Osteocyte (in vitro differentiated cells): ENCODE data around the gene CLDN1. TPM values are rescaled to one million over a fixed set of nuclear protein-coding genes. Genes with fewer than 3 reads are reported as not detected.

Source experiments
- DNase-seq: peaks from one replicate; pipeline ENCODE4 v3.0.0; 2021; ENCODE audit warnings: mixed read lengths; ENCODE audit not compliant: unreplicated experiment; ENCODE audit errors: extremely low spot score
- H3K27ac Mint-ChIP-seq: one replicate; pipeline ENCODE4 v1.8.0; 2021; ENCODE audit warnings: mild to moderate bottlenecking, mixed read lengths; ENCODE audit not compliant: unreplicated experiment
- H3K27me3 Mint-ChIP-seq: one replicate; pipeline ENCODE4 v1.8.0; 2021; ENCODE audit warnings: mixed read lengths; ENCODE audit not compliant: unreplicated experiment
- H3K36me3 Mint-ChIP-seq: one replicate; pipeline ENCODE4 v1.8.0; 2021; ENCODE audit warnings: mixed read lengths; ENCODE audit not compliant: unreplicated experiment
- H3K4me1 Mint-ChIP-seq: one replicate; pipeline ENCODE4 v1.8.0; 2021; ENCODE audit warnings: mixed read lengths; ENCODE audit not compliant: unreplicated experiment
- H3K4me3 Mint-ChIP-seq: one replicate; pipeline ENCODE4 v1.8.0; 2021; ENCODE audit warnings: mild to moderate bottlenecking, moderate library complexity, mixed read lengths; ENCODE audit not compliant: unreplicated experiment
- H3K9me3 Mint-ChIP-seq: one replicate; pipeline ENCODE4 v1.8.0; 2021; ENCODE audit warnings: mixed read lengths; ENCODE audit not compliant: unreplicated experiment
- CTCF ChIP-seq: fragments of 200-600 bp; sonication (generic); IDR thresholded peaks from 2 replicates; pipeline ENCODE4 v1.5.0; 2021; ENCODE audit warnings: antibody characterized with exemption, mild to moderate bottlenecking, moderate library complexity
- total RNA-seq: library from RNA; stranded (reverse); gene quantifications from 2 replicates; pipeline ENCODE4 v1.2.1, GENCODE V29; 2021

CLDN1 gene
- total RNA-seq, 1 donor from 2014 or later: 41.4 TPM

GRCh38 chr3:190307164-190307545, 15.1 kb downstream of the CLDN1 start:
- no peaks in the 10 kb centered on the region for H3K27me3 Mint-ChIP-seq
- no peak for DNase-seq
- no peak overlapping the region for H3K27ac Mint-ChIP-seq
- H3K4me3 Mint-ChIP-seq: no peak overlapping the region
- no peak for TF ChIP-seq CTCF
- peaks cover 7% of the 10 kb centered on the region for H3K4me1 Mint-ChIP-seq
- no peaks in the 10 kb centered on the region for H3K9me3 Mint-ChIP-seq
- H3K36me3 Mint-ChIP-seq: peaks cover 24% of the 10 kb centered on the region

- peaks cover 12% of the 10 kb centered on the region for H3K4me1 Mint-ChIP-seq
- no peak overlapping the region for H3K27ac Mint-ChIP-seq
- TF ChIP-seq CTCF: no peak
- H3K4me3 Mint-ChIP-seq: no peak overlapping the region
- peaks cover 24% of the 10 kb centered on the region for H3K36me3 Mint-ChIP-seq
- H3K9me3 Mint-ChIP-seq: no peaks in the 10 kb centered on the region
- H3K27me3 Mint-ChIP-seq: no peaks in the 10 kb centered on the region
- no peak for DNase-seq
Observed at GRCh38 chr3:190306513-190307163, 15.6 kb downstream of the CLDN1 start.

GRCh38 chr3:190306026-190306425, 16.2 kb downstream of the CLDN1 start:
- TF ChIP-seq CTCF: no peak
- Mint-ChIP-seq H3K4me3 (no peak overlapping the region), H3K4me1 (peaks cover 15% of the 10 kb centered on the region), H3K36me3 (peaks cover 22% of the 10 kb centered on the region), H3K9me3 (no peaks in the 10 kb centered on the region), H3K27me3 (no peaks in the 10 kb centered on the region), H3K27ac (no peak overlapping the region)
- no peak for DNase-seq

GRCh38 chr3:190305406-190305805, 16.8 kb downstream of the CLDN1 start:
- no peak for DNase-seq
- Mint-ChIP-seq H3K36me3 (peaks cover 21% of the 10 kb centered on the region), H3K9me3 (no peaks in the 10 kb centered on the region), H3K4me1 (peaks cover 15% of the 10 kb centered on the region), H3K27me3 (no peaks in the 10 kb centered on the region), H3K27ac (no peak overlapping the region), H3K4me3 (no peak overlapping the region)
- no peak for TF ChIP-seq CTCF

GRCh38 chr3:190303884-190304283, 18.4 kb downstream of the CLDN1 start:
- TF ChIP-seq CTCF: no peak
- H3K4me3 Mint-ChIP-seq: no peak overlapping the region
- peaks cover 15% of the 10 kb centered on the region for H3K4me1 Mint-ChIP-seq
- no peak overlapping the region for H3K27ac Mint-ChIP-seq
- no peak for DNase-seq
- no peaks in the 10 kb centered on the region for H3K9me3 Mint-ChIP-seq
- no peaks in the 10 kb centered on the region for H3K27me3 Mint-ChIP-seq
- H3K36me3 Mint-ChIP-seq: peaks cover 21% of the 10 kb centered on the region
